MM.1S (cell line): ENCODE measurements around the gene CHCHD6.

Experiments
- DNase-seq: peaks from one replicate; pipeline ENCODE4 v3.0.0-alpha.2; 2015
- H2AFZ ChIP-seq: fragments of 300-600 bp; sonication (generic); 2 replicates; pipeline ENCODE4 v1.6.0; 2016; ENCODE audit warnings: antibody characterized with exemption, low read length
- H3F3A ChIP-seq: fragments of 300-600 bp; sonication (generic); 2 replicates; pipeline ENCODE4 v1.6.1; 2016; ENCODE audit warnings: mild to moderate bottlenecking, antibody characterized with exemption, low read length, moderate library complexity, mixed read lengths; ENCODE audit not compliant: insufficient read depth
- H3K27ac ChIP-seq: fragments of 300-600 bp; sonication (generic); 2 replicates; pipeline ENCODE4 v1.5.1; 2016; ENCODE audit warnings: mild to moderate bottlenecking, low read length
- H3K27me3 ChIP-seq: fragments of 300-600 bp; sonication (generic); replicated peaks from 2 replicates; pipeline ENCODE4 v1.6.0; 2016; ENCODE audit warnings: low read length; ENCODE audit not compliant: insufficient read depth
- H3K36me3 ChIP-seq: fragments of 300-600 bp; sonication (generic); replicated peaks from 2 replicates; pipeline ENCODE4 v1.6.1; 2016; ENCODE audit warnings: mild to moderate bottlenecking, low read length, mixed read lengths; ENCODE audit not compliant: insufficient read depth
- H3K4me1 ChIP-seq: fragments of 300-600 bp; sonication (generic); 2 replicates; pipeline ENCODE4 v1.6.1; 2016; ENCODE audit warnings: low read length, mixed read lengths
- H3K4me2 ChIP-seq: fragments of 300-600 bp; sonication (generic); 2 replicates; pipeline ENCODE4 v1.6.0; 2016; ENCODE audit warnings: low read depth, low read length
- H3K4me3 ChIP-seq: fragments of 300-600 bp; sonication (generic); 2 replicates; pipeline ENCODE4 v1.5.1; 2016; ENCODE audit warnings: low read length, mixed read lengths
- H3K79me2 ChIP-seq: fragments of 300-600 bp; sonication (generic); 2 replicates; pipeline ENCODE4 v1.6.1; 2016; ENCODE audit warnings: mixed run types, low read length, mixed read lengths
- H3K9ac ChIP-seq: fragments of 300-600 bp; sonication (generic); 2 replicates; pipeline ENCODE4 v1.6.1; 2016; ENCODE audit warnings: low read length, mixed read lengths
- H3K9me2 ChIP-seq: fragments of 300-600 bp; sonication (generic); replicated peaks from 2 replicates; pipeline ENCODE4 v1.6.1; 2016; ENCODE audit warnings: mild to moderate bottlenecking, low read length, mixed read lengths; ENCODE audit not compliant: insufficient read depth
- H3K9me3 ChIP-seq: fragments of 300-600 bp; sonication (generic); replicated peaks from 2 replicates; pipeline ENCODE4 v1.6.1; 2016; ENCODE audit warnings: mild to moderate bottlenecking, low read length, mixed read lengths; ENCODE audit not compliant: insufficient read depth
- H4K20me1 ChIP-seq: fragments of 300-600 bp; sonication (generic); 2 replicates; pipeline ENCODE4 v1.6.1; 2016; ENCODE audit warnings: mild to moderate bottlenecking, low read length, moderate library complexity, mixed read lengths; ENCODE audit not compliant: insufficient read depth
- EZH2 ChIP-seq: fragments of 300-600 bp; sonication (generic); optimal IDR thresholded peaks from 2 replicates; pipeline ENCODE3; 2017; ENCODE audit warnings: low read depth, mild to moderate bottlenecking, antibody characterized with exemption, low read length, mixed read lengths
- EZH2phosphoT487 ChIP-seq: fragments of 300-600 bp; sonication (generic); IDR thresholded peaks from 2 replicates; pipeline ENCODE4 v1.6.1; 2018; ENCODE audit warnings: antibody characterized with exemption, low read length
- TF ChIP-seq, protein P1 (sequence below): fragments of 300-600 bp; sonication (generic); IDR thresholded peaks from 2 replicates; pipeline ENCODE4 v1.5.1; 2016; ENCODE audit warnings: antibody characterized with exemption, low read length, mixed read lengths

Gene CHCHD6

DNA sequence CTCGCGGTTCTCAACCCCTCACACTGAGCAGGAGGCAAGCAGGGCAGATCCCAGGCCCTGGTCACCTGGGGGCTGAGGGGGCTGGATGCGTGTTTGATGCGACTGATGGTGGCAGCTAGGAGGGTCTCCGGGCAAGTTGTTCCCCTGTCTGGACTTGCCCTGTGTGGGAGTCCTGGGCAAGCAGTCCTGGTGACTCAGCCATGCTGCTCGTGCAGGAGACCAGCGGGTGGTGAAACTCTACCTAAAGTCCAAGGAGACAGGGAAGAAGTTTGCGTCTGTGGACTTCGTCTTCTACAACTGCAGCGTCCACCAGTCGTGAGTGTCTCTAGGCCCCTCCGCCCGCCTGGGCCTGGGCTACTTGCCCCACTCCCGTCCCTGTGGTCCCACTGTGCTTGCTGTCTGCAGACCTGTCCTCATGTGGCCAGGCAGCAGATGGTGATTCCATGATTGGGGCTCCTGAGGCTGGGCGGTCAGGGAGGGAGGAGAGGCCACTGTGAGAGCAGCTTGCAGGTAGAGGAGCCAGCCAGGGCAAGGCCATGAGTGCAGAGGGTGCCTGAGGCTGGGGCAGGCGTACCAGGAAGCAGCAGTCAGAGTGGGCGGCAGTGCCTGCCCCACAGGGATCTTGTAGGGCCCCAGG is 301.9 kb downstream of the CHCHD6 start:
- Histone ChIP-seq H3K4me3 (no peak overlapping the region), H3K9me2 (no peaks in the 10 kb centered on the region), H3K9ac (no peak overlapping the region), H3K4me1 (no peaks in the 10 kb centered on the region), H2AFZ (no peak overlapping the region), H4K20me1 (no peaks in the 10 kb centered on the region), H3K27ac (no peak overlapping the region), H3K4me2 (no peak overlapping the region), H3K36me3 (no peaks in the 10 kb centered on the region), H3F3A (no peaks in the 10 kb centered on the region), H3K79me2 (no peaks in the 10 kb centered on the region), H3K27me3 (no peaks in the 10 kb centered on the region), H3K9me3 (no peaks in the 10 kb centered on the region)
- DNase-seq: no peak
- TF ChIP-seq, protein P1, sequence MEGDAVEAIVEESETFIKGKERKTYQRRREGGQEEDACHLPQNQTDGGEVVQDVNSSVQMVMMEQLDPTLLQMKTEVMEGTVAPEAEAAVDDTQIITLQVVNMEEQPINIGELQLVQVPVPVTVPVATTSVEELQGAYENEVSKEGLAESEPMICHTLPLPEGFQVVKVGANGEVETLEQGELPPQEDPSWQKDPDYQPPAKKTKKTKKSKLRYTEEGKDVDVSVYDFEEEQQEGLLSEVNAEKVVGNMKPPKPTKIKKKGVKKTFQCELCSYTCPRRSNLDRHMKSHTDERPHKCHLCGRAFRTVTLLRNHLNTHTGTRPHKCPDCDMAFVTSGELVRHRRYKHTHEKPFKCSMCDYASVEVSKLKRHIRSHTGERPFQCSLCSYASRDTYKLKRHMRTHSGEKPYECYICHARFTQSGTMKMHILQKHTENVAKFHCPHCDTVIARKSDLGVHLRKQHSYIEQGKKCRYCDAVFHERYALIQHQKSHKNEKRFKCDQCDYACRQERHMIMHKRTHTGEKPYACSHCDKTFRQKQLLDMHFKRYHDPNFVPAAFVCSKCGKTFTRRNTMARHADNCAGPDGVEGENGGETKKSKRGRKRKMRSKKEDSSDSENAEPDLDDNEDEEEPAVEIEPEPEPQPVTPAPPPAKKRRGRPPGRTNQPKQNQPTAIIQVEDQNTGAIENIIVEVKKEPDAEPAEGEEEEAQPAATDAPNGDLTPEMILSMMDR: no peak
- TF ChIP-seq EZH2: no peak

- no peak overlapping the region for H3K9ac ChIP-seq
- DNase-seq: no peak
These were observed 302.9 kb downstream of the CHCHD6 start for GRCh38 chr3:127006781-127007436.

GRCh38 chr3:127008236-127008635 is 304.2 kb downstream of the CHCHD6 start:
- no peaks in the 10 kb centered on the region for H3K36me3 ChIP-seq
- H4K20me1 ChIP-seq: no peaks in the 10 kb centered on the region
- H3K4me1 ChIP-seq: no peaks in the 10 kb centered on the region
- H3K27me3 ChIP-seq: no peaks in the 10 kb centered on the region
- no peak overlapping the region for H3K9ac ChIP-seq
- H3K79me2 ChIP-seq: no peaks in the 10 kb centered on the region
- no peak overlapping the region for H3K4me2 ChIP-seq
- no peak overlapping the region for H3K4me3 ChIP-seq
- H3F3A ChIP-seq: no peaks in the 10 kb centered on the region
- TF ChIP-seq, protein P1: no peak
- TF ChIP-seq EZH2phosphoT487 (no peak), EZH2 (no peak)
- no peaks in the 10 kb centered on the region for H3K9me3 ChIP-seq
- H2AFZ ChIP-seq: no peak overlapping the region
- no peaks in the 10 kb centered on the region for H3K9me2 ChIP-seq
- no peak overlapping the region for H3K27ac ChIP-seq
- DNase-seq: no peak

More at GRCh38 chr3:127006781-127007436, 302.9 kb downstream of the CHCHD6 start:
- TF ChIP-seq, protein P1: no peak
- TF ChIP-seq EZH2: no peak
- TF ChIP-seq EZH2phosphoT487: no peak
- Histone ChIP-seq H3K27ac (no peak overlapping the region), H3K79me2 (no peaks in the 10 kb centered on the region), H3K27me3 (no peaks in the 10 kb centered on the region), H4K20me1 (no peaks in the 10 kb centered on the region), H3K36me3 (no peaks in the 10 kb centered on the region), H3K4me1 (no peaks in the 10 kb centered on the region), H2AFZ (no peak overlapping the region), H3F3A (no peaks in the 10 kb centered on the region), H3K9me3 (no peaks in the 10 kb centered on the region), H3K9me2 (no peaks in the 10 kb centered on the region), H3K4me2 (no peak overlapping the region), H3K4me3 (no peak overlapping the region)
